Fibroblast of lung (primary cell): ENCODE data around the gene PLXNA4.

Experiments used
- CTCF ChIP-seq, 2 donors: IDR thresholded peaks in 1 of 2; conservative IDR thresholded peaks in 1 of 2; 1 replicate in 1 of 2; 2 replicates in 1 of 2; pipeline ENCODE4 v1.5.1; 2011 to 2012; ENCODE audit warnings: low read length in 2 of 2, control low read depth in 1 of 2, inconsistent platforms in 1 of 2, low read depth in 1 of 2, mild to moderate bottlenecking in 1 of 2
- EZH2 ChIP-seq: IDR thresholded peaks from 2 replicates; pipeline ENCODE4 v1.5.1; 2012; ENCODE audit warnings: low read length, control low read depth, mild to moderate bottlenecking; ENCODE audit errors: missing control alignments

DNA sequence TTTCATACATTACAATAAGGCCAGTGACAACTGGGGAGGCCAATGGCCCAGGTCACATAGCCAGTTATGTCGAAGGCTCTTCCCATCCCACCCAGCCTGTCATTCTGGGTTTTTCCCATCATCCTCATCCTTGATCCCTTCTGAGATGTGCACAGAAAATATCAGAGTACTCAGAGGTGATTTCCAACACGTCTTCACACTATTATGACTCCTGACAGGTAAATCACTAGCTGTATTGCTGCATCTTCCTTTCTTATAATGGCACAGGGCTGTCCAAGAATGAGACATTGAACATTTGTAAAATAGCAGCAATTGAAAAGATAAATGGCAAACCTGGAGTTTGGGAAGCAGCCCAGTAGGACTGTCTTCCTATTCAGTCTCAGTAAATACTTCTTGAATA is 159.9 kb downstream of the PLXNA4 start:
- no peak for TF ChIP-seq EZH2
- TF ChIP-seq CTCF (conservative IDR thresholded peaks at IDR 0.05 in 1 of 2, IDR thresholded peaks at IDR 0.05 in 1 of 2; ENCODE audit: low read depth in 1 of 2, low read length in 2 of 2): no peak
